ENCODE results near the gene LBH. TPM values are rescaled to one million over a fixed set of nuclear protein-coding genes. Genes with fewer than 3 reads are reported as not detected.

LBH gene
- total RNA-seq, 4 donors from 2014 or later, result 62.3 to 509 (median 348) TPM

- Histone ChIP-seq H3K27ac (no peak overlapping the region), H3K4me1 (peaks cover 0 to 12% (median 0%) of the 10 kb centered on the region in 3 donors), H3K27me3 (no peaks in the 10 kb centered on the region), H3K4me3 (no peak overlapping the region), H3K36me3 (no peaks in the 10 kb centered on the region), H3K9me3 (no peaks in the 10 kb centered on the region)
- no peak for ATAC-seq
- WGBS, 2 donors (ENCODE audit: low coverage in 1 of 2), result 70 to 90% methylated on average over 4 of the region's 4 CpGs
- TF ChIP-seq CTCF (IDR thresholded peaks at IDR 0.05) (no peak), POLR2AphosphoS5 (IDR thresholded peaks at IDR 0.05) (no peak), EP300 (IDR thresholded peaks at IDR 0.05) (no peak), POLR2A (IDR thresholded peaks at IDR 0.05) (no peak)
Measured at GRCh38 chr2:30287857-30288513, 56.7 kb downstream of the LBH start.

- Histone ChIP-seq H3K4me3 (no peak overlapping the region), H3K27ac (no peak overlapping the region), H3K27me3 (no peaks in the 10 kb centered on the region), H3K36me3 (no peaks in the 10 kb centered on the region), H3K9me3 (no peaks in the 10 kb centered on the region), H3K4me1 (peaks cover 0 to 18% (median 0%) of the 10 kb centered on the region in 3 donors)
- ATAC-seq, result no peak
- TF ChIP-seq POLR2A (IDR thresholded peaks at IDR 0.05) (no peak), POLR2AphosphoS5 (IDR thresholded peaks at IDR 0.05) (no peak), EP300 (IDR thresholded peaks at IDR 0.05) (no peak), CTCF (IDR thresholded peaks at IDR 0.05) (no peak)
- WGBS, 2 donors (ENCODE audit: low coverage in 1 of 2), result 28 to 38% methylated on average over 2 of the region's 2 CpGs
Measured at GRCh38 chr2:30288561-30288960, 57.2 kb downstream of the LBH start.

GRCh38 chr2:30293303-30293921 is 62.1 kb downstream of the LBH start:
- peaks cover 0 to 16% (median 0%) of the 10 kb centered on the region in 3 donors for H3K4me1 ChIP-seq
- no peaks in the 10 kb centered on the region for H3K9me3 ChIP-seq
- peak overlapping the region in 3 of 4 donors; percentile 40 to 68 (median 59) for H3K27ac ChIP-seq
- ATAC-seq, result peak; percentile 42
- no peak overlapping the region for H3K4me3 ChIP-seq
- H3K27me3 ChIP-seq, result no peaks in the 10 kb centered on the region
- H3K36me3 ChIP-seq, result no peaks in the 10 kb centered on the region
- TF ChIP-seq EP300 (IDR thresholded peaks at IDR 0.05) (no peak), POLR2AphosphoS5 (IDR thresholded peaks at IDR 0.05) (peak; percentile 30), POLR2A (IDR thresholded peaks at IDR 0.05) (no peak)
- WGBS, 2 donors (ENCODE audit: low coverage in 1 of 2), result 20 to 57% methylated on average over 7 to 11 of the region's 12 CpGs

GRCh38 chr2:30294133-30294532 is 62.8 kb downstream of the LBH start:
- H3K4me1 ChIP-seq, result peaks cover 0 to 14% (median 0%) of the 10 kb centered on the region in 3 donors
- 97 to 100% methylated on average over 2 to 5 of the region's 5 CpGs for WGBS, 2 donors (ENCODE audit: low coverage in 1 of 2)
- no peak for TF ChIP-seq EP300 (IDR thresholded peaks at IDR 0.05)
- no peaks in the 10 kb centered on the region for H3K36me3 ChIP-seq
- no peak overlapping the region for H3K4me3 ChIP-seq
- H3K27ac ChIP-seq, result peak overlapping the region in 2 of 4 donors; percentile 59 to 68
- no peaks in the 10 kb centered on the region for H3K27me3 ChIP-seq
- no peaks in the 10 kb centered on the region for H3K9me3 ChIP-seq
- no peak for ATAC-seq

- H3K9me3 ChIP-seq, result no peaks in the 10 kb centered on the region
- H3K36me3 ChIP-seq, result no peaks in the 10 kb centered on the region
- no peak for ATAC-seq
- H3K4me1 ChIP-seq, result peaks cover 2 to 37% (median 10%) of the 10 kb centered on the region in 3 donors
- no peak overlapping the region for H3K4me3 ChIP-seq
- TF ChIP-seq POLR2AphosphoS5 (IDR thresholded peaks at IDR 0.05) (no peak), EP300 (IDR thresholded peaks at IDR 0.05) (no peak), CTCF (IDR thresholded peaks at IDR 0.05) (no peak), POLR2A (IDR thresholded peaks at IDR 0.05) (no peak)
- H3K27ac ChIP-seq, result peak overlapping the region in 1 of 4 donors; percentile 34
- H3K27me3 ChIP-seq, result no peaks in the 10 kb centered on the region
Measured at GRCh38 chr2:30296496-30296895, 65.2 kb downstream of the LBH start.

- H3K4me3 ChIP-seq, result no peak overlapping the region
- no peaks in the 10 kb centered on the region for H3K27me3 ChIP-seq
- 79 to 87% methylated on average over 6 of the region's 6 CpGs for WGBS, 2 donors (ENCODE audit: low coverage in 1 of 2)
- H3K36me3 ChIP-seq, result no peaks in the 10 kb centered on the region
- no peak for ATAC-seq
- H3K4me1 ChIP-seq, result peaks cover 2 to 42% (median 14%) of the 10 kb centered on the region in 3 donors
- no peaks in the 10 kb centered on the region for H3K9me3 ChIP-seq
- peak overlapping the region in 1 of 4 donors; percentile 85 for H3K27ac ChIP-seq
- TF ChIP-seq POLR2AphosphoS5 (IDR thresholded peaks at IDR 0.05) (no peak), EP300 (IDR thresholded peaks at IDR 0.05) (no peak), POLR2A (IDR thresholded peaks at IDR 0.05) (no peak), CTCF (IDR thresholded peaks at IDR 0.05) (no peak)
Measured at GRCh38 chr2:30298302-30298701, 67.0 kb downstream of the LBH start.

All from gastroesophageal sphincter (tissue), 4 donors.